Common myeloid progenitor, CD34-positive (primary cell): Measurements from ENCODE around the gene APCDD1L.

Source experiments
- CTCF ChIA-PET: fragments of 350-600 bp; sonication (Branson Sonifier 250); formaldehyde crosslinking; loops from one replicate; lab custom pipeline; 2021; ENCODE audit warnings: antibody characterized with exemption; lab: Charles Lee
- POLR2A ChIA-PET: fragments of 350-600 bp; sonication (Branson Sonifier 250); formaldehyde crosslinking; loops from one replicate; lab custom pipeline; 2021; ENCODE audit warnings: antibody characterized with exemption; lab: Charles Lee
- DNase-seq, 3 donors: peaks; one replicate each; pipeline versions ENCODE4 v3.0.0 to v3.0.0-alpha.2; 2013
- H3K27ac ChIP-seq, 2 experiments: 1 replicate in 1 of 2; 2 replicates in 1 of 2; pipeline ENCODE4 v1.7.0; 2013; ENCODE audit warnings: inconsistent platforms in 2 of 2, low read length in 2 of 2, mild to moderate bottlenecking in 2 of 2, low read depth in 1 of 2, moderate library complexity in 1 of 2; ENCODE audit not compliant: severe bottlenecking in 2 of 2, insufficient read depth in 1 of 2, poor library complexity in 1 of 2
- H3K27me3 ChIP-seq, 5 experiments: replicated peaks in 2 of 5; 1 replicate in 3 of 5; 2 replicates in 2 of 5; pipeline versions ENCODE4 v1.6.1 to v1.7.0; 2013; ENCODE audit warnings: low read length in 4 of 5, mild to moderate bottlenecking in 2 of 5, moderate library complexity in 2 of 5, inconsistent platforms in 1 of 5; ENCODE audit not compliant: insufficient read depth in 5 of 5, control insufficient read depth in 4 of 5
- H3K36me3 ChIP-seq, 4 experiments: 1 replicate in 2 of 4; 2 replicates in 2 of 4; pipeline versions ENCODE4 v1.6.1 to v1.7.0; 2013; ENCODE audit warnings: low read length in 3 of 4, control low read depth in 1 of 4, mild to moderate bottlenecking in 1 of 4; ENCODE audit not compliant: control insufficient read depth in 4 of 4, insufficient read depth in 4 of 4
- H3K4me1 ChIP-seq, 4 experiments: 1 replicate in 3 of 4; 2 replicates in 1 of 4; pipeline versions ENCODE4 v1.6.1 to v1.7.1; 2013; ENCODE audit warnings: low read length in 3 of 4, mild to moderate bottlenecking in 3 of 4, control low read depth in 1 of 4, inconsistent platforms in 1 of 4, moderate library complexity in 1 of 4; ENCODE audit not compliant: control insufficient read depth in 4 of 4, insufficient read depth in 4 of 4; ENCODE audit errors: control extremely low read depth in 1 of 4
- H3K4me3 ChIP-seq, 7 experiments: 1 replicate in 4 of 7; 2 replicates in 3 of 7; pipeline versions ENCODE4 v1.5.1 to v1.7.0; 2013; ENCODE audit warnings: mild to moderate bottlenecking in 7 of 7, low read length in 6 of 7, moderate library complexity in 6 of 7, inconsistent platforms in 2 of 7, low read depth in 2 of 7, control low read depth in 1 of 7; ENCODE audit not compliant: insufficient read depth in 4 of 7, control insufficient read depth in 1 of 7; ENCODE audit errors: extremely low read depth in 1 of 7
- H3K9me3 ChIP-seq, 5 experiments: 1 replicate in 4 of 5; 2 replicates in 1 of 5; pipeline versions ENCODE4 v1.6.1 to v1.7.1; 2013; ENCODE audit warnings: low read length in 4 of 5, mild to moderate bottlenecking in 2 of 5, inconsistent platforms in 1 of 5, low read depth in 1 of 5, moderate library complexity in 1 of 5; ENCODE audit not compliant: control insufficient read depth in 4 of 5, insufficient read depth in 2 of 5; ENCODE audit errors: control extremely low read depth in 1 of 5
- WGBS: methylation state at CpG from one replicate; pipeline ENCODE4 v1.1.5; 2013; ENCODE audit not compliant: insufficient coverage; 5-methylcytosine and 5-hydroxymethylcytosine counted together

APCDD1L gene

GRCh38 chr20:58496429-58496769 is 18.8 kb downstream of the APCDD1L start:
- Histone ChIP-seq H3K4me1 (no peaks in the 10 kb centered on the region), H3K27me3 (peaks cover 0 to 14% (median 2%) of the 10 kb centered on the region in 5 experiments), H3K9me3 (peaks cover 0 to 1% (median 0%) of the 10 kb centered on the region in 5 experiments), H3K36me3 (no peaks in the 10 kb centered on the region), H3K4me3 (no peak overlapping the region), H3K27ac (no peak overlapping the region)
- POLR2A ChIA-PET = no interaction called here
- WGBS = 100% methylated on average over 5 of the region's 6 CpGs
- no peak for DNase-seq
- CTCF ChIA-PET = no interaction called here

GRCh38 chr20:58495623-58496428 is 19.4 kb downstream of the APCDD1L start:
- no peak for DNase-seq
- Histone ChIP-seq H3K4me3 (no peak overlapping the region), H3K4me1 (no peaks in the 10 kb centered on the region), H3K27ac (no peak overlapping the region), H3K27me3 (peaks cover 0 to 14% (median 2%) of the 10 kb centered on the region in 5 experiments), H3K9me3 (no peaks in the 10 kb centered on the region), H3K36me3 (no peaks in the 10 kb centered on the region)
- ChIA-PET CTCF (no interaction called here), POLR2A (no interaction called here)
- 98% methylated on average over 9 of the region's 15 CpGs for WGBS

GRCh38 chr20:58494923-58495622 is 20.1 kb downstream of the APCDD1L start:
- Histone ChIP-seq H3K9me3 (peaks cover 0 to 2% (median 0%) of the 10 kb centered on the region in 5 experiments), H3K4me1 (no peaks in the 10 kb centered on the region), H3K27me3 (peaks cover 0 to 19% (median 6%) of the 10 kb centered on the region in 5 experiments), H3K36me3 (no peaks in the 10 kb centered on the region), H3K4me3 (no peak overlapping the region), H3K27ac (no peak overlapping the region)
- POLR2A ChIA-PET = no interaction called here
- WGBS = 96% methylated on average over 13 of the region's 13 CpGs
- CTCF ChIA-PET = no interaction called here
- no peak for DNase-seq

- H3K27me3 ChIP-seq = peaks cover 0 to 11% (median 5%) of the 10 kb centered on the region in 5 experiments
- H3K27ac ChIP-seq = no peak overlapping the region
- H3K36me3 ChIP-seq = no peaks in the 10 kb centered on the region
- H3K4me1 ChIP-seq = no peaks in the 10 kb centered on the region
- POLR2A ChIA-PET = interaction anchor here (1.3 kb wide), 1 partner anchor 11 kb away, joined by 3 read pairs; no protein-coding TSS in a partner anchor
- H3K4me3 ChIP-seq = no peak overlapping the region
- WGBS = 94% methylated on average over 4 of the region's 4 CpGs
- DNase-seq = no peak
- H3K9me3 ChIP-seq = peaks cover 0 to 5% (median 5%) of the 10 kb centered on the region in 5 experiments
- CTCF ChIA-PET = no interaction called here
Measured at GRCh38 chr20:58492795-58493524, 22.2 kb downstream of the APCDD1L start.

- 65% methylated on average over 3 of the region's 7 CpGs for WGBS
Measured at GRCh38 chr20:58492074-58492718, 23.0 kb downstream of the APCDD1L start.

GRCh38 chr20:58486207-58486606 is 29.0 kb downstream of the APCDD1L start:
- H3K27me3 ChIP-seq = peaks cover 0 to 28% (median 8%) of the 10 kb centered on the region in 5 experiments
- POLR2A ChIA-PET = no interaction called here
- no peak overlapping the region for H3K4me3 ChIP-seq
- H3K36me3 ChIP-seq = no peaks in the 10 kb centered on the region
- H3K27ac ChIP-seq = no peak overlapping the region
- no peak for DNase-seq
- WGBS = 62% methylated on average over 1 of the region's 1 CpG
- H3K9me3 ChIP-seq = peaks cover 3 to 24% (median 24%) of the 10 kb centered on the region in 5 experiments
- CTCF ChIA-PET = no interaction called here
- H3K4me1 ChIP-seq = no peaks in the 10 kb centered on the region

More at GRCh38 chr20:58492074-58492718, 23.0 kb downstream of the APCDD1L start:
- no peak for DNase-seq
- Histone ChIP-seq H3K36me3 (no peaks in the 10 kb centered on the region), H3K9me3 (peaks cover 0 to 11% (median 5%) of the 10 kb centered on the region in 5 experiments), H3K4me3 (no peak overlapping the region), H3K27ac (no peak overlapping the region), H3K4me1 (no peaks in the 10 kb centered on the region), H3K27me3 (peaks cover 0 to 11% (median 5%) of the 10 kb centered on the region in 5 experiments)
- ChIA-PET CTCF (no interaction called here), POLR2A (no interaction called here)
